ENCODE measurements around the gene SH2D3C. TPM values are rescaled to one million over a fixed set of nuclear protein-coding genes. Genes with fewer than 3 reads are reported as not detected.

SH2D3C gene
- total RNA-seq, 2 experiments from 2014 or later, result 29.9 to 30.3 TPM

DNA sequence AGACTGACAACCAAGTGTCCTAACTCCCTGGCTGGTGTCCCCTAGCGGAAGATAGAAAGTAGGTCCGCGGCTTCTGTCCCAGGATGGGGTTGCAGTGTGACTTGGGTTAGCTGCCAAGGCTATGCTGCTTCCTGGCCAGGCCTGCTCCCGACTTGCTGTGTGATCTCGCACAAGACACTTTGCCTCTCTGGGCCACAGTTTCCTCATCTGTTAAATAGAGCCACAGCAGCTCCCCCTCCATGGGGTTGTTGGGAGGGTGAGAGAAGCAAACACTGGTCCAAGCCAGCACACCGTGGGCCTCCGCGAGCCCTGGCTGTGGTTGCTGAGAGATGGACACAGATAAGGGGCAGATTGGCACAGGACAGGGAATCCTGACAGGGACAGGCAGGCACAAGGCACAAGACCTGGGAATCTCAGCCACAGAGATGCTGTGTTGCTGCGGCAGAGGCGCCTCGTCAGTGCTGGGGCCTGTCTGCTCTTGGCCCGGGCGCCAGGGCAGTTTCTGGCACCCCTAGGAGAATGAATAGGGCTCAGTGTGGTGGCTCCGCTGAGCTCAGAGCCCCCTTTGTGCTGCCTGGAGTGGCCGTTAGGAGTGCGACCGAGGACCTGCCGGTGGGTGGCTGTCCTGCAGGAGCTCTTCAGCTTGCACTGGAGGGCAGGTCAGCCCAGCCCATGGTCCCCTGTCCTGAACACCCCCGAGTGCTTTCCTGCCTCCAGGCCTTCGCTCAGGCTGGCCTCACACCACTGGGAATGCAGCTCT is 1.8 kb upstream of the SH2D3C start:
- Mint-ChIP-seq H3K27ac (peak overlapping the region; percentile 99), H3K9me3 (no peaks in the 10 kb centered on the region), H3K4me3 (peak overlapping the region; percentile 10), H3K27me3 (no peaks in the 10 kb centered on the region), H3K4me1 (ENCODE audit: low read depth) (peaks cover 51% of the 10 kb centered on the region), H3K36me3 (ENCODE audit: low read depth) (peaks cover 19% of the 10 kb centered on the region)
- DNase-seq (no peak), ATAC-seq (no peak)
- TF ChIP-seq, protein P1, sequence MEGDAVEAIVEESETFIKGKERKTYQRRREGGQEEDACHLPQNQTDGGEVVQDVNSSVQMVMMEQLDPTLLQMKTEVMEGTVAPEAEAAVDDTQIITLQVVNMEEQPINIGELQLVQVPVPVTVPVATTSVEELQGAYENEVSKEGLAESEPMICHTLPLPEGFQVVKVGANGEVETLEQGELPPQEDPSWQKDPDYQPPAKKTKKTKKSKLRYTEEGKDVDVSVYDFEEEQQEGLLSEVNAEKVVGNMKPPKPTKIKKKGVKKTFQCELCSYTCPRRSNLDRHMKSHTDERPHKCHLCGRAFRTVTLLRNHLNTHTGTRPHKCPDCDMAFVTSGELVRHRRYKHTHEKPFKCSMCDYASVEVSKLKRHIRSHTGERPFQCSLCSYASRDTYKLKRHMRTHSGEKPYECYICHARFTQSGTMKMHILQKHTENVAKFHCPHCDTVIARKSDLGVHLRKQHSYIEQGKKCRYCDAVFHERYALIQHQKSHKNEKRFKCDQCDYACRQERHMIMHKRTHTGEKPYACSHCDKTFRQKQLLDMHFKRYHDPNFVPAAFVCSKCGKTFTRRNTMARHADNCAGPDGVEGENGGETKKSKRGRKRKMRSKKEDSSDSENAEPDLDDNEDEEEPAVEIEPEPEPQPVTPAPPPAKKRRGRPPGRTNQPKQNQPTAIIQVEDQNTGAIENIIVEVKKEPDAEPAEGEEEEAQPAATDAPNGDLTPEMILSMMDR (IDR thresholded peaks at IDR 0.05), result no peak
- CTCF ChIA-PET, result interaction anchor here (1.3 to 10.7 kb wide), 2 partner anchors 11 to 141 kb away, joined by 3 to 144 read pairs; no protein-coding TSS in a partner anchor
- POLR2A ChIA-PET, result interaction anchor here (0.7 to 3.7 kb wide), 5 partner anchors 9 to 335 kb away, joined by 3 to 35 read pairs (median 4); partner anchors contain the start of genes LRSAM1 and RPL12
- intact Hi-C loops (cut with micrococcal nuclease), result loop anchor here (5.0 kb wide), 2 partner anchors 43 to 137 kb away; partner anchors contain the start of genes ST6GALNAC4 and TOR2A

DNA sequence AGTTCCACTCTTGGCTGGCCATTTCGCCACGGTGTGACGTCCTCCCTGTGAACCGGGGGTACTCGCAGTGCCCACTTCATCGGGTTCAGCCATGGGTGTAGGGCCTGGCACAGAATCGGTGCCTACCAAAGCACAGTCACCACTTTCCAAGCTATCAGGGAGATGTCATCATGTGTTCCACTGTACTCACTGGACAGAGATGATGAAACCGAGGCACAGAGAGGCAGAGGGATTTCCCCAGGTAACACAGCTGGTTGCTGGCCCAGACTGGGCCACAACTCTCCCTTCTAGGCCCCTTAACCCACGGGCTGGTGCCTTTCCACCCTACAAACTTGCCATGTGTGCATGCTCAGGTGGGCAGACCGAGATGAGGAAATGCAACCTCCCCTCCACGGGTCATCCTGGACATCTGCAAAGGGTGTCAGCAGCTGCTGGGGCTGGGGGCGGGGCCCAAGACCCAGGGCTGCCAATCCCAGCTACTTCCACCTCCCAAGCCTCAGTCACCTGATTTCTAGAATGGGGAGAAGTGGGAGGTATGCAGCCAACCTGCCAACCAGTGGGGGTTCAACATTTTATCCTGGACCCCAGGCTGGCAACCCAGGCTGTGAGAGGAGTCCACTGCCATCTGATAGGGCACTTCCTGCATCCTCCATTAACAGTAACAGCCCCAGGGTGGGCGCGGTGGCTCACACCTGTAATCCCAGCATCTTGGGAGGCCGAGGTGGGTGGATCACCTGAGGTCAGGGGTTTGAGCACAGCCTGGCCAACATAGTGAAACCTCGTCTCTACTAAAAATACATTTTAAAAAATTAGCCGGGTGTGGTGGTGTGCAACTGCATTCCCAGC is 893 bp upstream of the SH2D3C start:
- Mint-ChIP-seq H3K27ac (peak overlapping the region; percentile 99), H3K4me3 (peak overlapping the region; percentile 99), H3K27me3 (no peaks in the 10 kb centered on the region), H3K9me3 (no peaks in the 10 kb centered on the region), H3K36me3 (ENCODE audit: low read depth) (peaks cover 21% of the 10 kb centered on the region), H3K4me1 (ENCODE audit: low read depth) (peaks cover 47% of the 10 kb centered on the region)
- intact Hi-C loops (cut with micrococcal nuclease), result no loop called here
- ChIA-PET POLR2A (interaction anchor here (0.7 to 3.7 kb wide), 12 partner anchors 8 to 334 kb away, joined by 3 to 35 read pairs (median 6); partner anchors contain the start of genes LRSAM1, RPL12, ST6GALNAC4 and TOR2A), CTCF (interaction anchor here (2.4 to 10.7 kb wide), 2 partner anchors 11 to 45 kb away, joined by 8 to 144 read pairs; partner anchors contain the start of gene TOR2A)
- TF ChIP-seq, protein P1 (IDR thresholded peaks at IDR 0.05), result no peak
- ATAC-seq (peak; percentile 57), DNase-seq (peak; percentile 87)

DNA sequence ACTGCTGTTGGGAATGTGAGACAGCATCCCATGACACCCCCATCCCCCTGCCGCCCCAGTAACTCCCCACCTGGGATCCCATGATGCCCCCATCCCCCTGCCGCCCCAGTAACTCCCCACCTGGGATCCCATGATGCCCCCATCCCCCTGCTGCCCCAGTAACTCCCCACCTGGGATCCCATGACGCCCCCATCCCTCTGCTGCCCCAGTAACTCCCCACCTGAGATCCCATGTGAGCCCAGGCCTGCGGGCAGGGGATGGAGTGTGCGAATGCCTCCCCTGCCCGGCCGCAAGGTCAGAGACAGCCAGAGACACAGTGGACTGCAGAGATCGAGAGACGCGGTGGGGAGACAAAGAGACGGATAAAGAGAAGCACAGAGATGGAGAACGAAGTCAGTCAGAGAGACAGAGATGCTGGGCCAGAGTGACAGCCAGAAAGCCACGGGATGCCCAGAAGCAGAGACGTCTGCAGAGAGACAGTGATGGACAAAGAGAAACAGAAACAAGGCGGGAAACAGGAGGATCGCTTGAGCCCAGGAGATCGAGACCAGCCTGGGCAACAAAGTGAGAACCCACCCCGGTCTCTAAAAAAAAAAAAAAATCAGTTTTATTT is 992 bp downstream of the SH2D3C start:
- POLR2A ChIA-PET, result interaction anchor here (0.5 to 3.7 kb wide), 7 partner anchors 8 to 326 kb away, joined by 3 to 35 read pairs (median 5); partner anchors contain the start of genes DPM2, LRSAM1, RPL12 and ST6GALNAC4
- Mint-ChIP-seq H3K4me3 (peak overlapping the region; percentile 99), H3K36me3 (ENCODE audit: low read depth) (peaks cover 30% of the 10 kb centered on the region), H3K9me3 (no peaks in the 10 kb centered on the region), H3K4me1 (ENCODE audit: low read depth) (peaks cover 35% of the 10 kb centered on the region), H3K27ac (peak overlapping the region; percentile 99), H3K27me3 (no peaks in the 10 kb centered on the region)
- CTCF ChIA-PET, result interaction anchor here (2.4 kb wide), 1 partner anchor 43 kb away, joined by 8 read pairs; the partner anchor contains the start of gene TOR2A
- intact Hi-C loops (cut with micrococcal nuclease), result no loop called here
- no peak for ATAC-seq
- TF ChIP-seq, protein P1 (IDR thresholded peaks at IDR 0.05), result no peak
- DNase-seq, result peak; percentile 45

DNA sequence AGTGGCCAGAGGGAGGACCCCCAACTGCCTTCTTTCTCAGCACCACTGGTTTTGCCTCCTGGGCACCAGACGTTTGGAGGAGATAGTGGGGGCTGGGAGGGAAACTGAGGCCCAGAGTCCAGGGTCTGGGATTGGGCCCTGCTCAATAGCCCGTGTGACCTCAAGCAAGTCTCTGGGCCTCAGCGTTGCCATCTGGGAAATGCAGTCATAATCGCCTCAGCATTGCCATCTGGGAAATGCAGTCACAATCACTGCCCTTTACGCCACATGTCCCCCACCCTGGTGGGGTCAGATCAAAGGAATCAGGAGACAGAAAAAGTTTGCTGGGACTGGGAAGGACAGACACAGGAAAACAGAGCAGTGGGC is 1.6 kb downstream of the SH2D3C start:
- Mint-ChIP-seq H3K4me3 (peak overlapping the region; percentile 99), H3K9me3 (no peaks in the 10 kb centered on the region), H3K4me1 (ENCODE audit: low read depth) (peaks cover 32% of the 10 kb centered on the region), H3K27me3 (no peaks in the 10 kb centered on the region), H3K36me3 (ENCODE audit: low read depth) (peaks cover 30% of the 10 kb centered on the region), H3K27ac (peak overlapping the region; percentile 99)
- intact Hi-C loops (cut with micrococcal nuclease), result no loop called here
- DNase-seq (peak; percentile 61), ATAC-seq (no peak)
- CTCF ChIA-PET, result interaction anchor here (1.2 to 16.0 kb wide), 3 partner anchors 6 to 144 kb away, joined by 4 to 144 read pairs (median 5); partner anchors contain the start of genes CDK9, SH2D3C and TOR2A
- TF ChIP-seq, protein P1 (IDR thresholded peaks at IDR 0.05), result no peak
- POLR2A ChIA-PET, result interaction anchor here (4.5 kb wide), 1 partner anchor 7 kb away, joined by 32 read pairs; the partner anchor contains the start of gene CDK9
